AG04450 (cell line): ENCODE data around the gene ALDOC. TPM values are rescaled to one million over a fixed set of nuclear protein-coding genes. Genes with fewer than 3 reads are reported as not detected.

ENCODE experiments used
- CTCF ChIA-PET: fragments of 300-600, 350-600 bp; formaldehyde crosslinking; extraction: SDS; loops from one replicate; lab custom pipeline; 2022; ENCODE audit warnings: antibody characterized with exemption, inconsistent platforms; lab: Charles Lee
- POLR2A ChIA-PET: fragments of 350-600 bp; formaldehyde crosslinking; extraction: SDS; loops from one replicate; lab custom pipeline; 2021; ENCODE audit warnings: antibody characterized with exemption, inconsistent platforms; lab: Yijun Ruan, JAX
- DNase-seq: peaks from one replicate; pipeline ENCODE4 v3.0.0-alpha.2; 2011; ENCODE audit warnings: low read depth, low spot score
- H3K27ac ChIP-seq: one replicate; pipeline ENCODE4 v1.5.1; 2012; ENCODE audit warnings: low read depth, low read length, control low read depth
- H3K27me3 ChIP-seq: one replicate; pipeline ENCODE4 v1.6.0; 2012; ENCODE audit warnings: low read length; ENCODE audit not compliant: control insufficient read depth, insufficient read depth
- H3K4me3 ChIP-seq: 2 replicates; pipeline ENCODE4 v1.5.1; 2011; ENCODE audit warnings: mild to moderate bottlenecking, low read depth, low read length, control low read depth
- H3K9me3 ChIP-seq: 2 replicates; pipeline ENCODE4 v1.5.1; 2012; ENCODE audit warnings: low read length; ENCODE audit not compliant: control insufficient read depth, insufficient read depth
- CTCF ChIP-seq: IDR thresholded peaks from 2 replicates; pipeline ENCODE4 v1.5.1; 2011; ENCODE audit warnings: low read depth, low read length, control low read depth, inconsistent platforms
- polyA plus RNA-seq: library from polyadenylated mRNA; depleted of rRNA; stranded (reverse); fragments of >200 nt; gene quantifications from 2 replicates; pipeline ENCODE4 v1.2.3, GENCODE V29; 2011

The ALDOC gene
- polyA plus RNA-seq, 1 experiment = 46.3 TPM

GRCh38 chr17:28618464-28618863, 41.8 kb upstream of the ALDOC start:
- no peaks in the 10 kb centered on the region for H3K27me3 ChIP-seq
- ChIA-PET POLR2A (no interaction called here), CTCF (interaction anchor here (0.8 to 1.2 kb wide), 2 partner anchors 25 to 28 kb away, joined by 3 read pairs; no protein-coding TSS in a partner anchor)
- no peak for DNase-seq
- H3K4me3 ChIP-seq = no peak overlapping the region
- no peaks in the 10 kb centered on the region for H3K9me3 ChIP-seq
- H3K27ac ChIP-seq = no peak overlapping the region
- TF ChIP-seq CTCF = no peak

- no peak for TF ChIP-seq CTCF
- DNase-seq = no peak
- Histone ChIP-seq H3K4me3 (no peak overlapping the region), H3K9me3 (no peaks in the 10 kb centered on the region), H3K27me3 (no peaks in the 10 kb centered on the region), H3K27ac (no peak overlapping the region)
- POLR2A ChIA-PET = no interaction called here
- CTCF ChIA-PET = no interaction called here
Measured at GRCh38 chr17:28616281-28616680, 39.6 kb upstream of the ALDOC start.

GRCh38 chr17:28615260-28615940, 38.7 kb upstream of the ALDOC start:
- ChIA-PET POLR2A (no interaction called here), CTCF (interaction anchor here (0.5 kb wide), 1 partner anchor 20 kb away, joined by 3 read pairs; no protein-coding TSS in a partner anchor)
- TF ChIP-seq CTCF = no peak

GRCh38 chr17:28613931-28614381, 37.3 kb upstream of the ALDOC start, which contains the start of gene RSKR:
RSKR (minus strand) TSS chr17:28614185; CDS start chr17:28614161, 24 bp downstream.
- no peak within 1 kb of the TSS for H3K4me3 ChIP-seq
- no peak within 1 kb of the TSS for H3K27ac ChIP-seq
- TF ChIP-seq CTCF = no peak
- no peaks in the 10 kb centered on the region for H3K9me3 ChIP-seq
- CTCF ChIA-PET = interaction anchor here (1.5 to 1.9 kb wide), 3 partner anchors 9 to 66 kb away, joined by 6 to 9 read pairs (median 8); no protein-coding TSS in a partner anchor
- POLR2A ChIA-PET = no interaction called here
- DNase-seq = no peak
- H3K27me3 ChIP-seq = no peaks in the 10 kb centered on the region

More at GRCh38 chr17:28615260-28615940, 38.7 kb upstream of the ALDOC start:
- Histone ChIP-seq H3K27me3 (no peaks in the 10 kb centered on the region), H3K4me3 (no peak overlapping the region), H3K9me3 (no peaks in the 10 kb centered on the region), H3K27ac (no peak overlapping the region)
- DNase-seq = no peak
